CD4-positive, alpha-beta memory T cell (primary cell): ENCODE data around the gene ADGRG6. TPM values are rescaled to one million over a fixed set of nuclear protein-coding genes. Genes with fewer than 3 reads are reported as not detected.

ENCODE experiments used
- CTCF ChIA-PET: fragments of 350-600 bp; sonication (Branson Sonifier 250); formaldehyde crosslinking; loops from one replicate; lab custom pipeline; 2021; ENCODE audit warnings: inconsistent platforms; ENCODE audit not compliant: partially characterized antibody; lab: Charles Lee
- POLR2A ChIA-PET: fragments of 350-600 bp; sonication (Branson Sonifier 250); formaldehyde crosslinking; loops from one replicate; lab custom pipeline; 2021; ENCODE audit not compliant: partially characterized antibody; lab: Charles Lee
- DNase-seq, 5 donors: peaks; one replicate each; pipeline versions ENCODE4 v3.0.0 to v3.0.0-alpha.2; 2020 to 2022; ENCODE audit warnings: mixed read lengths in 1 of 5
- H3K27ac ChIP-seq: one replicate; pipeline ENCODE4 v1.7.0; 2013; ENCODE audit warnings: low read depth, low read length
- H3K27me3 ChIP-seq: 2 replicates; pipeline ENCODE4 v1.7.0; 2013; ENCODE audit warnings: mild to moderate bottlenecking, low read length, moderate library complexity; ENCODE audit not compliant: insufficient read depth
- H3K36me3 ChIP-seq: 2 replicates; pipeline ENCODE4 v1.7.0; 2013; ENCODE audit warnings: mild to moderate bottlenecking, low read length, moderate library complexity; ENCODE audit not compliant: insufficient read depth
- H3K4me1 ChIP-seq: 2 replicates; pipeline ENCODE4 v1.7.0; 2013; ENCODE audit warnings: mild to moderate bottlenecking, low read length, moderate library complexity; ENCODE audit not compliant: insufficient read depth
- H3K4me3 ChIP-seq, 2 donors: one replicate each; pipeline ENCODE4 v1.7.0; 2013; ENCODE audit warnings: low read length in 2 of 2, mild to moderate bottlenecking in 1 of 2
- H3K9me3 ChIP-seq, 2 donors: one replicate each; pipeline ENCODE4 v1.7.0; 2013; ENCODE audit warnings: low read length in 2 of 2, control low read depth in 1 of 2; ENCODE audit not compliant: control insufficient read depth in 1 of 2
- H3K27ac Mint-ChIP-seq, 7 donors: one replicate each; pipeline ENCODE4 v1.8.0; 2020 to 2021; ENCODE audit warnings: mixed read lengths in 7 of 7, mild to moderate bottlenecking in 6 of 7, inconsistent platforms in 3 of 7, moderate library complexity in 3 of 7
- H3K27me3 Mint-ChIP-seq, 2 donors: one replicate each; pipeline ENCODE4 v1.8.0; 2020 to 2021; ENCODE audit warnings: mixed read lengths in 2 of 2
- H3K36me3 Mint-ChIP-seq, 2 donors: one replicate each; pipeline ENCODE4 v1.8.0; 2020 to 2021; ENCODE audit warnings: mixed read lengths in 2 of 2, inconsistent platforms in 1 of 2, mild to moderate bottlenecking in 1 of 2
- H3K4me1 Mint-ChIP-seq, 4 donors: one replicate each; pipeline ENCODE4 v1.8.0; 2020 to 2021; ENCODE audit warnings: mixed read lengths in 4 of 4, mild to moderate bottlenecking in 1 of 4
- H3K4me3 Mint-ChIP-seq, 8 donors: one replicate each; pipeline ENCODE4 v1.8.0; 2020 to 2021; ENCODE audit warnings: mixed read lengths in 8 of 8, mild to moderate bottlenecking in 7 of 8, moderate library complexity in 6 of 8, inconsistent platforms in 3 of 8
- H3K9me3 Mint-ChIP-seq, 8 donors: one replicate each; pipeline ENCODE4 v1.8.0; 2020 to 2021; ENCODE audit warnings: mixed read lengths in 8 of 8, mild to moderate bottlenecking in 5 of 8, inconsistent platforms in 3 of 8, moderate library complexity in 1 of 8
- intact Hi-C: fragments of 100-400 bp; cut with micrococcal nuclease; formaldehyde crosslinking; loops from one replicate; pipeline ENCODE4 v1.15.1; 2023
- polyA plus RNA-seq, 2 donors: library from polyadenylated mRNA; unstranded; fragments of 300-500 nt; fragmentation: Illumina TruSeq; gene quantifications; one replicate each; pipeline ENCODE4 v1.2.3, GENCODE V29; 2021
- total RNA-seq, 2 experiments: library from RNA; stranded (reverse); gene quantifications; one replicate each; pipeline ENCODE4 v1.2.3, GENCODE V29; 2021

The ADGRG6 gene
- total and polyA plus RNA-seq, 4 experiments from 2014 or later, result 0.22 to 0.47 TPM; not detected in 2

DNA sequence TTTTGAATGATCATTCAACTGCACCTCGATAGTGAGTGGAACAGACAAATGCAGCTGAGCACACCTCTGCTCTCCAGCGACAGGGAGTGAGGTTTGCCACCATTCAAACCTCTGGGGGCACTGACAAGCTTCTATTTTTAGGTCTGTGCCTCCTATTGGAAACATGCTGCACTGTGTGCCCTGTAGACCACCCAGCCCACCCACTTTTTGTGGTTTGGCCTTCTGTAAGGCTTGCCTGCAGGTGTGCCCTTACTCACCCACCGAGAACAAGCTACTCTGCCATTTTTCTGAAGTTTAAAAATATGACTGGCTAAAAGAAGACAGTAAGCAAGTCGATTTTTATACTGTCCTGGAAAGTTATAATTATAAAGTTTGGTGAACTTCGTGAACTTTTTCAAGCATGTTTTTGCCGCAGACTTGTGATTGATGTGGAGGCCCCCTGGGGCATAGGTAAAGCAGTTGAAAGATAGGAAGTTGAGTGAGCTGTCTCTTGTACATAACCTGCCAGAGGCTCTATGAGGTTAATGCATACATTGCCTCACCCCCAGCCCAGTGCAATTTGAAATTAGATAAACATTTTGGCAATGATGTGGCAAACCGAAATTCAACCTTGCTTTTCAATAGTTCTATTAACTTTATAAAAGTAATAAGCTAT, 53.8 kb downstream of the ADGRG6 start:
- ChIA-PET CTCF (no interaction called here), POLR2A (no interaction called here)
- no peak for DNase-seq

DNA sequence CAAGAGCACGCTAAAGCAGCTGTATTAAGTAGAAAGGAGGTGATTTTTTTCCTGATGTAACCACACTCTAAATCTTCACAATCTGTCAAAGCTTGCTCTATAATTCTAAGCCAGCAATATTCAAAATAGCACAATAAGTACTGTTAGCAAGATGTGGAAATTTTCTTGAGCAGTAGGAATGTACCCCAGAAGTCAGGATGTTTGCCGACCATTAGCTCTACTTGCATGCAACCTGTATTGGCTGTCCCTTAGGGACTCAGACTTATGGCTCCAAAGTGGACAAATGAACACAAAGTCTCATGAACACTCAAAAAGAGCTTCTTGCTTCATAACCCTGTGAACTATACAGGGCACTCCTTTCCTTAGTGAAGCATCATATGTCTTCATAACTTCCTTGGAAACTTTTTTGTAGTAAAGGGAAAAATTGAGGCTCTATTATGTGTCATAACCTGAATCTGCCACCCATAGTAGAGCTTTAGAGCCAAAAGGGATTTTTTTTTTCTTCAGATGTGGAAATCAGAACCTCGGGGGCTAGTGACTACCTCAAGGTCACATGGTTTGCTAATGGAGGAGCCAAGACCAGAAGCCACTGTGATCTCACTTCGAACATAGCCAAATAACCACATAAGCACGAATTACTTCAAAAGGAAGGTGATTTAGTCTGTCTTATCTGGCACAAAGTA, 54.5 kb downstream of the ADGRG6 start:
- Mint-ChIP-seq H3K27me3 (peaks cover 5 to 10% of the 10 kb centered on the region in 2 donors), H3K4me1 (peaks cover 0 to 4% (median 0%) of the 10 kb centered on the region in 4 donors), H3K9me3 (peaks cover 0 to 2% (median 0%) of the 10 kb centered on the region in 8 donors), H3K27ac (no peak overlapping the region), H3K4me3 (no peak overlapping the region), H3K36me3 (no peaks in the 10 kb centered on the region)
- intact Hi-C loops, result no loop called here
- Histone ChIP-seq H3K4me3 (no peak overlapping the region), H3K27ac (no peak overlapping the region), H3K4me1 (no peaks in the 10 kb centered on the region), H3K36me3 (no peaks in the 10 kb centered on the region), H3K27me3 (no peaks in the 10 kb centered on the region), H3K9me3 (no peaks in the 10 kb centered on the region)
- no peak for DNase-seq
- POLR2A ChIA-PET, result interaction anchor here (0.8 kb wide), 1 partner anchor 40 kb away, joined by 3 read pairs; no protein-coding TSS in a partner anchor
- CTCF ChIA-PET, result no interaction called here

More for the DNA sequence above, 53.8 kb downstream of the ADGRG6 start:
- Histone ChIP-seq H3K4me3 (no peak overlapping the region), H3K27me3 (no peaks in the 10 kb centered on the region), H3K9me3 (no peaks in the 10 kb centered on the region), H3K36me3 (no peaks in the 10 kb centered on the region), H3K27ac (no peak overlapping the region), H3K4me1 (no peaks in the 10 kb centered on the region)
- H3K4me1 Mint-ChIP-seq, result peaks cover 0 to 4% (median 0%) of the 10 kb centered on the region in 4 donors
- no peak overlapping the region for H3K27ac Mint-ChIP-seq
- peaks cover 0 to 4% (median 0%) of the 10 kb centered on the region in 8 donors for H3K9me3 Mint-ChIP-seq
- peaks cover 0 to 8% of the 10 kb centered on the region in 2 donors for H3K27me3 Mint-ChIP-seq
- H3K4me3 Mint-ChIP-seq, result no peak overlapping the region
- H3K36me3 Mint-ChIP-seq, result no peaks in the 10 kb centered on the region
- intact Hi-C loops, result no loop called here

DNA sequence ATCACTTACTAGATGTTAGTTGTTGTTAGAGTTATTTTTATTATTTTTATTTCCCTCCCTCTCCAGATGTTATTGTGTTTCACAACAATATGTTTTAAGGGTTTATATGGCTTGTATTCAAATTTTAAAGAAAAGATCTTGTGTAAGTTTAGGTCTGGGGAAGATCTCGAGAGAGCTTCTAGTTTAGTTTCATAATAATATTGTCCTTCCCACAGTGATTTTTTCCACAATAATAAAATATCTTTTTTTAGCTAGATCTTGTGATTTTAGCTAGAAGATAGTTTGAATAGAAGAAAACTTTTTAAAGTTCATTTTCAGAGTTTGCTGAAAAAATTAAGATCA, 55.0 kb downstream of the ADGRG6 start:
- Mint-ChIP-seq H3K27me3 (peaks cover 7 to 9% of the 10 kb centered on the region in 2 donors), H3K27ac (no peak overlapping the region), H3K9me3 (peaks cover 0 to 2% (median 0%) of the 10 kb centered on the region in 8 donors), H3K36me3 (no peaks in the 10 kb centered on the region), H3K4me1 (peaks cover 0 to 4% (median 0%) of the 10 kb centered on the region in 4 donors), H3K4me3 (no peak overlapping the region)
- ChIA-PET CTCF (no interaction called here), POLR2A (interaction anchor here (0.8 kb wide), 1 partner anchor 39 kb away, joined by 3 read pairs; no protein-coding TSS in a partner anchor)
- Histone ChIP-seq H3K27ac (no peak overlapping the region), H3K9me3 (no peaks in the 10 kb centered on the region), H3K4me1 (no peaks in the 10 kb centered on the region), H3K36me3 (no peaks in the 10 kb centered on the region), H3K27me3 (no peaks in the 10 kb centered on the region), H3K4me3 (no peak overlapping the region)
- intact Hi-C loops, result no loop called here
- no peak for DNase-seq

DNA sequence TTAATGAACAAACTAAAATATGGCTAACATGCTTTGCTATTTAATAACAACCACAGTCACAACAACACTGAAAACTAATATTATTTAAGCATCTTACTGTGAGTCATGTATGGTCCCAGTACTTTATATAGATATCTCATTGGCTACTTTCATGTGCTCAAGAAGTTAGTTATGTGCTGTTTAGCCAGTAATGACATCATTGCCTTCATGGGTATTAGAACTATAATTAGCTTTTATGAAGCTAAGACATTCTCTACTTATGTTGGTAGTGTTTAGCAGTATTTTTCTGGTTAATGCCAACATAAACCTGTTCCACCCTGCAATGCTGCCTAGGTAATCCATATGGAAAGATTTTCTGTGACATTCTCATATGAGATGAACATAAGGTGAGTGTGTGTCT, 56.1 kb downstream of the ADGRG6 start:
- Histone ChIP-seq H3K27me3 (no peaks in the 10 kb centered on the region), H3K4me1 (no peaks in the 10 kb centered on the region), H3K9me3 (no peaks in the 10 kb centered on the region), H3K36me3 (no peaks in the 10 kb centered on the region), H3K4me3 (no peak overlapping the region), H3K27ac (no peak overlapping the region)
- Mint-ChIP-seq H3K4me1 (peaks cover 0 to 4% (median 0%) of the 10 kb centered on the region in 4 donors), H3K27me3 (peaks cover 7 to 11% of the 10 kb centered on the region in 2 donors), H3K4me3 (no peak overlapping the region), H3K27ac (no peak overlapping the region), H3K36me3 (no peaks in the 10 kb centered on the region), H3K9me3 (no peaks in the 10 kb centered on the region)
- no peak for DNase-seq
- ChIA-PET POLR2A (no interaction called here), CTCF (no interaction called here)
- intact Hi-C loops, result no loop called here

DNA sequence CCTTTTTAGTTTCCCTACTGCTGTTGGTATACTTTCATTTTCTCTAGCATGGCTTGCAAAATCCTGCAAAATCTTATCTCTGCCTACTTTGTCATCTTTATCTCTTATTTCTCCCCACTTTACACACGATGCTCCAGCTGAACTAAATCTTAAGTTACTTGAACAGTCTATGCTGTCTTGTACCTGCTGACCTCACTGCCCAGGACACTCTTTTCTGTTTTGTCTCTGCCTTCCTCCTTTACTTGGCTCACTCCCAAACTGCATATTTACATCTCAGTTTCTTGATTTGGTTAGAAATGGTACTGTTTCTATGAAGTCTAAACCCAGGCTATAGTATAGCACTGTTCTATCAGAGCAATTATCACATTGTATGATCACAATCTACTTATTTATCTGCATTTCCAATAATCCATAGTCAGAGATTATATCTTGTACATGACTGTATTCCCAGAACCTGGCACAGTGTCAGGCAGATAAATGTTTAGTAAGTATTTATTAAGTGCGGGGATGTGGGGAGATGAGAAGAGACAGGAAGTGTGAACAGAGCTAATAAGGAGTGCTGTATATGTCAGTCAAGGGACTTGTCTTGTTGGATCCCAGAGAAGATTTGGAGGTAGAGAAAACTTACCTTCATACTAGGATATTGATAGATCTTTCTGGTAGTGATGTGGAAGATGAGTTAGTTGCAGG, 57.6 kb downstream of the ADGRG6 start:
- Histone ChIP-seq H3K4me1 (no peaks in the 10 kb centered on the region), H3K27me3 (no peaks in the 10 kb centered on the region), H3K27ac (no peak overlapping the region), H3K9me3 (no peaks in the 10 kb centered on the region), H3K4me3 (no peak overlapping the region), H3K36me3 (no peaks in the 10 kb centered on the region)
- Mint-ChIP-seq H3K9me3 (no peaks in the 10 kb centered on the region), H3K27ac (no peak overlapping the region), H3K4me1 (peaks cover 0 to 4% (median 0%) of the 10 kb centered on the region in 4 donors), H3K4me3 (no peak overlapping the region), H3K36me3 (no peaks in the 10 kb centered on the region), H3K27me3 (peaks cover 7 to 11% of the 10 kb centered on the region in 2 donors)
- ChIA-PET CTCF (no interaction called here), POLR2A (no interaction called here)
- DNase-seq, result no peak
- intact Hi-C loops, result no loop called here

DNA sequence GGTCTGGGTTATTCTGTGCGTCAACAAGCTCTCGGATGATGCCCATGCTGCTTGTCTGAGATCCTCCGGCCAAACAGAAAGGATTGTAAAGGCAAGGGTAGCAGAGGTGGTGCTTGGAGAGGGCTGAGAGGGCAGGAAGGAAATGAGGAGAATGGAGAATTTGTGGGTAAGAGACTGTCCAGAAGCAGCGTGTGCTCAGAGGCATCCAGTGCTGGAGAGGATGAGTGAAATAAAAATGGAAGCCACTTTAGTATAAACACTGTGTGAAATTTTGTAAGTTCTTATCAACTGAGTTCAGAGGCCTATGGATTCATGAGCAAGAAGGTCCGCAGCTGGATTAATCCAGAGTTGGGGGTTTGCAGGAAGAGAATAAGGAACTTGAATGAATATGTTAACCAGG, 59.5 kb downstream of the ADGRG6 start:
- H3K4me3 ChIP-seq, result no peak overlapping the region
- H3K4me1 ChIP-seq, result no peaks in the 10 kb centered on the region
- no peak overlapping the region for H3K4me3 Mint-ChIP-seq
- H3K27ac ChIP-seq, result no peak overlapping the region
- H3K27me3 ChIP-seq, result no peaks in the 10 kb centered on the region
- no peaks in the 10 kb centered on the region for H3K9me3 ChIP-seq
- POLR2A ChIA-PET, result no interaction called here
- H3K9me3 Mint-ChIP-seq, result no peaks in the 10 kb centered on the region
- intact Hi-C loops, result no loop called here
- H3K36me3 Mint-ChIP-seq, result no peaks in the 10 kb centered on the region
- H3K27me3 Mint-ChIP-seq, result peaks cover 8 to 18% of the 10 kb centered on the region in 2 donors
- H3K4me1 Mint-ChIP-seq, result peaks cover 0 to 2% (median 0%) of the 10 kb centered on the region in 4 donors
- H3K27ac Mint-ChIP-seq, result no peak overlapping the region
- CTCF ChIA-PET, result no interaction called here
- no peak for DNase-seq
- no peaks in the 10 kb centered on the region for H3K36me3 ChIP-seq
